ENCODE results near the gene LRRC7.

LRRC7 gene

GRCh38 chr1:69645477-69645876, 77.8 kb downstream of the LRRC7 start:
- TF ChIP-seq, protein P1, sequence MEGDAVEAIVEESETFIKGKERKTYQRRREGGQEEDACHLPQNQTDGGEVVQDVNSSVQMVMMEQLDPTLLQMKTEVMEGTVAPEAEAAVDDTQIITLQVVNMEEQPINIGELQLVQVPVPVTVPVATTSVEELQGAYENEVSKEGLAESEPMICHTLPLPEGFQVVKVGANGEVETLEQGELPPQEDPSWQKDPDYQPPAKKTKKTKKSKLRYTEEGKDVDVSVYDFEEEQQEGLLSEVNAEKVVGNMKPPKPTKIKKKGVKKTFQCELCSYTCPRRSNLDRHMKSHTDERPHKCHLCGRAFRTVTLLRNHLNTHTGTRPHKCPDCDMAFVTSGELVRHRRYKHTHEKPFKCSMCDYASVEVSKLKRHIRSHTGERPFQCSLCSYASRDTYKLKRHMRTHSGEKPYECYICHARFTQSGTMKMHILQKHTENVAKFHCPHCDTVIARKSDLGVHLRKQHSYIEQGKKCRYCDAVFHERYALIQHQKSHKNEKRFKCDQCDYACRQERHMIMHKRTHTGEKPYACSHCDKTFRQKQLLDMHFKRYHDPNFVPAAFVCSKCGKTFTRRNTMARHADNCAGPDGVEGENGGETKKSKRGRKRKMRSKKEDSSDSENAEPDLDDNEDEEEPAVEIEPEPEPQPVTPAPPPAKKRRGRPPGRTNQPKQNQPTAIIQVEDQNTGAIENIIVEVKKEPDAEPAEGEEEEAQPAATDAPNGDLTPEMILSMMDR (conservative IDR thresholded peaks at IDR 0.05), result no peak
- no peak for TF ChIP-seq ZFX (IDR thresholded peaks at IDR 0.05)
- no peak overlapping the region for H3K27ac ChIP-seq

DNA sequence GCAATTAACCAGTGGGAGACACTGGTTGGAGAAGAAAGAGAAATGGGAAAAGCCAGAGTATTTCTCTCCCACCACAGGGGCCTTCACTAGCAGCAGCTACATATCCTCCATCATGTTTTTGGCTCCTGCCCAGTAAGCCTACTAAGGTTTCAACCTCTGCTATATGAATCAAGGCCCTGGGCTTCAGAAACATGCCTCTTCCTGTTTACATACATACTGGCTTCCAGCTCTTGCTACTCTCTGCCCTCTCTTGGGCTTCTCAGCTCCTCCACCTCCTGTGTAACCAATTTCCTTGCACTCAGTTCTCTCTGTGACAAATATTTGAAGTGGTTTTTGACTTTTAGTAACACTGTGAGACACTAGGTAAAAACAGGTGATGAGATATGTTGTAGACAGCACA, 80.8 kb downstream of the LRRC7 start:
- no peak for TF ChIP-seq ZFX (IDR thresholded peaks at IDR 0.05)
- TF ChIP-seq, protein P1 (conservative IDR thresholded peaks at IDR 0.05), result no peak

GRCh38 chr1:69649383-69649990, 81.8 kb downstream of the LRRC7 start:
- H3K27ac ChIP-seq, result no peak overlapping the region
- TF ChIP-seq, protein P1 (conservative IDR thresholded peaks at IDR 0.05), result no peak
- TF ChIP-seq ZFX (IDR thresholded peaks at IDR 0.05), result no peak

More for the DNA sequence above, 80.8 kb downstream of the LRRC7 start:
- no peak overlapping the region for H3K27ac ChIP-seq

- TF ChIP-seq ZFX (IDR thresholded peaks at IDR 0.05), result no peak
- TF ChIP-seq, protein P1 (conservative IDR thresholded peaks at IDR 0.05), result no peak
- H3K27ac ChIP-seq, result no peak overlapping the region
Observed at GRCh38 chr1:69650779-69651178, 83.1 kb downstream of the LRRC7 start.

GRCh38 chr1:69651656-69652055, 83.9 kb downstream of the LRRC7 start:
- H3K27ac ChIP-seq, result no peak overlapping the region
- TF ChIP-seq ZFX (IDR thresholded peaks at IDR 0.05), result no peak
- TF ChIP-seq, protein P1 (conservative IDR thresholded peaks at IDR 0.05), result no peak

DNA sequence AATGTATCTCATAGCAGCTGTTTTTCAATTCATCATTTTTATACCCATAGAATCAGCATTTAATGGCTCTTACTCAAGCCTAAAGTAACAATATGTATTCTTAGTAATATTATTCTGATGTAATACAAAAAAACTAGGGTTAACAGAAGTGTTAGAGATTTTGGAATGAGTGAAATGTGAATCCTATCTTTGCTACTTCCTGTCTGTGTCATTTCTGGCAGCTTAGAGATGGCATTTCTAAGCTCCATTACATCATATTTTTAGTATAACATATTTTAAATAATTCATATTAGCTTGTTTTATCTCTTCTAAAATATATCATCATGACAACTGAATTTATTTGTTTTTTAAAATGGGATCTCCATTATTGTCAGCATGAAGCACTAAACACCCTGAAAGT, 90.2 kb downstream of the LRRC7 start:
- TF ChIP-seq, protein P1 (conservative IDR thresholded peaks at IDR 0.05), result no peak
- TF ChIP-seq ZFX (IDR thresholded peaks at IDR 0.05), result no peak
- H3K27ac ChIP-seq, result no peak overlapping the region

- no peak for TF ChIP-seq ZFX (IDR thresholded peaks at IDR 0.05)
- TF ChIP-seq, protein P1 (conservative IDR thresholded peaks at IDR 0.05), result no peak
Observed at GRCh38 chr1:69661686-69662085, 94.0 kb downstream of the LRRC7 start.

More at GRCh38 chr1:69661686-69662085, 94.0 kb downstream of the LRRC7 start:
- no peak overlapping the region for H3K27ac ChIP-seq

Data from C4-2B (cell line).